ENCODE results near the gene CTDSPL. TPM values are rescaled to one million over a fixed set of nuclear protein-coding genes. Genes with fewer than 3 reads are reported as not detected.

Gene CTDSPL
- total RNA-seq, 1 experiment from 2014 or later, result 14.0 TPM

DNA sequence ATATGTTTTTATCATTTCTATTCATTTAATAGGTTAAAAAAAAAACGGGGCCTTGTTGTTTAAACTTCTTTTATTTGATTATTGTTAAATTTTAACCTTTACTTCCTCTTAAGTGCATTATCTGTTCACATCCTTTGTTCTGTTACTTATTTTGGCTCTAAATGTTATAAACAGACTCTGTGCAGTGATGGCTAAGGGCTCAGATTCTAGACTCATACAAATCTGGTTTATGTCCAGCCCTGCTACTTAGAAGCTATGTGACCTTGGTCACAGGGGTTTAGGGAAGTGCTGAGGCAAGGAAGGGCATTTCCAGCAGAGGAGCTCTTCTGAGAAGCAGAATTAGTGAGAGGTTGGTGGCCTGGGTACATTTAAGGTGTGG, 73.6 kb downstream of the CTDSPL start:
- no TSS peak for BruUV-seq (replicated peaks)
- DNase-seq (ENCODE audit: low spot score), result no peak
- H3K4me1 ChIP-seq (ENCODE audit: insufficient read depth, low read length, poor library complexity, severe bottlenecking), result no peaks in the 10 kb centered on the region
- H3K36me3 ChIP-seq (ENCODE audit: insufficient read depth, low read length, poor library complexity, severe bottlenecking), result no peaks in the 10 kb centered on the region
- H3K27me3 ChIP-seq (replicated peaks; ENCODE audit: insufficient read depth, low read depth, low read length, poor library complexity), result no peaks in the 10 kb centered on the region
- TF ChIP-seq, protein P1, sequence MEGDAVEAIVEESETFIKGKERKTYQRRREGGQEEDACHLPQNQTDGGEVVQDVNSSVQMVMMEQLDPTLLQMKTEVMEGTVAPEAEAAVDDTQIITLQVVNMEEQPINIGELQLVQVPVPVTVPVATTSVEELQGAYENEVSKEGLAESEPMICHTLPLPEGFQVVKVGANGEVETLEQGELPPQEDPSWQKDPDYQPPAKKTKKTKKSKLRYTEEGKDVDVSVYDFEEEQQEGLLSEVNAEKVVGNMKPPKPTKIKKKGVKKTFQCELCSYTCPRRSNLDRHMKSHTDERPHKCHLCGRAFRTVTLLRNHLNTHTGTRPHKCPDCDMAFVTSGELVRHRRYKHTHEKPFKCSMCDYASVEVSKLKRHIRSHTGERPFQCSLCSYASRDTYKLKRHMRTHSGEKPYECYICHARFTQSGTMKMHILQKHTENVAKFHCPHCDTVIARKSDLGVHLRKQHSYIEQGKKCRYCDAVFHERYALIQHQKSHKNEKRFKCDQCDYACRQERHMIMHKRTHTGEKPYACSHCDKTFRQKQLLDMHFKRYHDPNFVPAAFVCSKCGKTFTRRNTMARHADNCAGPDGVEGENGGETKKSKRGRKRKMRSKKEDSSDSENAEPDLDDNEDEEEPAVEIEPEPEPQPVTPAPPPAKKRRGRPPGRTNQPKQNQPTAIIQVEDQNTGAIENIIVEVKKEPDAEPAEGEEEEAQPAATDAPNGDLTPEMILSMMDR (conservative IDR thresholded peaks at IDR 0.05; ENCODE audit: low read depth, low read length), result no peak
- no peak for TF ChIP-seq EZH2 (IDR thresholded peaks at IDR 0.05; ENCODE audit: borderline replicate concordance, low read depth, low read length, poor library complexity, severe bottlenecking)
- no peaks in the 10 kb centered on the region for H3K9me3 ChIP-seq (ENCODE audit: low read depth, low read length, poor library complexity, severe bottlenecking)
- intact Hi-C loops (cut with micrococcal nuclease; ENCODE audit: unreplicated experiment), result no loop called here
- ChIA-PET POLR2A (ENCODE audit: low non-redundant PET) (no interaction called here), CTCF (no interaction called here)
- no peak overlapping the region for H3K27ac ChIP-seq (ENCODE audit: low read depth, low read length, poor library complexity, severe bottlenecking)
- no peak overlapping the region for H3K4me3 ChIP-seq (ENCODE audit: low read depth, low read length, poor library complexity, severe bottlenecking)

DNA sequence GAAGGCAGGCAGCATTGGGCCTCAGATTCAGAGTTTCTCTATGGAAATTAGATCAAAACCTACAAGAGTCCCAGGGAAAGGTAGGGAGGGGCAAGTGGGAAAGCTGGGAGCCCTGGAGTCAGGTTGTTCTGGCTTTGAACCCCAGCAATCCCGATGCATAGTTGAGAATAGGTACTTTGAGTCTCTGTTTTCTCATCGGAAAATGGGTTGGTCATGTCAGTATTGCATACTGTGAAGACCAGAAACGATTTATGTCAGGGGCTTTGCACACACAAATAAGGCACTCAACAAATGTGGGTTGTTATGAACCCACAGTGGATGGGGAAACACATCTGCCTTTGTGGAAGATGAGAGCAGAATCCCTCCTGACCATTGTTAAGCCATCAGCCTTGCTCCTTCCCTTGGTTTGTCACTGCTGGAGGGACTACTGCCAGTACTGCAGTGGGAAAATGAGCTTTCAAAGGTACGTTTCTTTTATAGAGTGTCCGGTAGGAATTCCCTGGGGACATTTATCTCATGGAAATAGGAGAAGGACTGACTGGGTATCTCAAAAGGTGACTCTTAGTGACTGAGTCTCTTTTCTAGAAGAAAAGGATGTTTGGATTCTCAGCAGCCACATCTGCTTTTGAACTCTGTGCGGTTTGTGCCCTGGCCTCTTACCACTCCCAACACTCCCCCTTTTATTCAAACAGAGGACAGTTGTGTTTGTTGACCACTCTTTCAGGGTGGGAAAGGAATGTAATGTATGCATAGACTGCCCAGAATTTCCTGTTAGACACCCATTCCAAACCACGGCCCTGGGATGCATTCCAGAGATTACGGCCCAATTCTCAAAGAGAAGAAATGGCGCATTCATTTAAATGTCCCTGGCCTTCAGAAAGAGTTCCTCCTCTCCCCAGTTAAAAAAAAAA, 74.3 kb downstream of the CTDSPL start:
- CTCF ChIA-PET, result no interaction called here
- POLR2A ChIA-PET (ENCODE audit: low non-redundant PET), result no interaction called here

DNA sequence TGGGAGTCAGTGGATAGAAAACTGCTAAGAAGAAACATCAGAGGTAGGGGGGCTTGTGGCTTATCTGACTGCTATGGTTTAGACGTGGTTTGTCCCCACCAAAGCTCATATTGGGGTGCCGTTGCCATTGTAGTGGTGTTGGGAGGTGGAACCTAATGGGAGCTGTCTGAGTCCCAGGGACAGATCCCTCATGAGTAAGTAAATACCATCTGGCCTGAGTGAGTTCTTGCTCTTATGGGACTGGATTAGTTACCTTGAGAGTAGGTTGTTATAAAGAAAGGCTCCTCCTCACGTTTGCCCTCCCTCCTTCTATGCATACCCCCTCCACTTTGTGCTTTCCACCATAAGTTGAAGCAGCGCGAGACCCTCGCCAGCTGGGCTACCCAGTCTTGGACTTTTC, 75.5 kb downstream of the CTDSPL start:
- no TSS peak for BruUV-seq (replicated peaks)
- Histone ChIP-seq H3K4me3 (ENCODE audit: low read depth, low read length, poor library complexity, severe bottlenecking) (no peak overlapping the region), H3K27ac (ENCODE audit: low read depth, low read length, poor library complexity, severe bottlenecking) (no peak overlapping the region), H3K4me1 (ENCODE audit: insufficient read depth, low read length, poor library complexity, severe bottlenecking) (peaks cover 11% of the 10 kb centered on the region), H3K27me3 (replicated peaks; ENCODE audit: insufficient read depth, low read depth, low read length, poor library complexity) (no peaks in the 10 kb centered on the region), H3K36me3 (ENCODE audit: insufficient read depth, low read length, poor library complexity, severe bottlenecking) (no peaks in the 10 kb centered on the region), H3K9me3 (ENCODE audit: low read depth, low read length, poor library complexity, severe bottlenecking) (no peaks in the 10 kb centered on the region)
- DNase-seq (ENCODE audit: low spot score), result no peak
- no peak for TF ChIP-seq EZH2 (IDR thresholded peaks at IDR 0.05; ENCODE audit: borderline replicate concordance, low read depth, low read length, poor library complexity, severe bottlenecking)
- TF ChIP-seq, protein P1 (conservative IDR thresholded peaks at IDR 0.05; ENCODE audit: low read depth, low read length), result no peak
- intact Hi-C loops (cut with micrococcal nuclease; ENCODE audit: unreplicated experiment), result no loop called here
- CTCF ChIA-PET, result no interaction called here
- POLR2A ChIA-PET (ENCODE audit: low non-redundant PET), result no interaction called here

More for the DNA sequence above, 74.3 kb downstream of the CTDSPL start:
- no TSS peak for BruUV-seq (replicated peaks)
- H3K36me3 ChIP-seq (ENCODE audit: insufficient read depth, low read length, poor library complexity, severe bottlenecking), result no peaks in the 10 kb centered on the region
- H3K9me3 ChIP-seq (ENCODE audit: low read depth, low read length, poor library complexity, severe bottlenecking), result no peaks in the 10 kb centered on the region
- DNase-seq (ENCODE audit: low spot score), result peak; percentile 32
- TF ChIP-seq, protein P1 (conservative IDR thresholded peaks at IDR 0.05; ENCODE audit: low read depth, low read length), result no peak
- TF ChIP-seq EZH2 (IDR thresholded peaks at IDR 0.05; ENCODE audit: borderline replicate concordance, low read depth, low read length, poor library complexity, severe bottlenecking), result no peak
- H3K27ac ChIP-seq (ENCODE audit: low read depth, low read length, poor library complexity, severe bottlenecking), result no peak overlapping the region
- intact Hi-C loops (cut with micrococcal nuclease; ENCODE audit: unreplicated experiment), result no loop called here
- no peaks in the 10 kb centered on the region for H3K27me3 ChIP-seq (replicated peaks; ENCODE audit: insufficient read depth, low read depth, low read length, poor library complexity)
- no peaks in the 10 kb centered on the region for H3K4me1 ChIP-seq (ENCODE audit: insufficient read depth, low read length, poor library complexity, severe bottlenecking)
- no peak overlapping the region for H3K4me3 ChIP-seq (ENCODE audit: low read depth, low read length, poor library complexity, severe bottlenecking)

Measured in A673 (cell line).